HepG2 (cell line): ENCODE measurements around the gene CAMTA1. TPM values are rescaled to one million over a fixed set of nuclear protein-coding genes. Genes with fewer than 3 reads are reported as not detected.

Experiments
- ATAC-seq: fragments of 200-7000 bp; cut with Tn5 transposase; 3 replicates; pipeline ENCODE4 v1.9.1; 2020; ENCODE audit warnings: mild to moderate bottlenecking, moderate library complexity
- BruUV-seq: library from RNA; stranded (reverse); fragments of 400-500 nt; replicated peaks from 2 replicates; lab custom pipeline; 2021; lab: Mats Ljungman, UMichigan
- CTCF ChIA-PET: fragments of 300-600 bp; formaldehyde crosslinking; extraction: SDS; loops from one replicate; lab custom pipeline; 2021; ENCODE audit warnings: low total read pairs, inconsistent platforms, low intra/inter-chr PET ratio; lab: Yijun Ruan, JAX
- POLR2A ChIA-PET: fragments of 350-600 bp; sonication (Branson Sonifier 250); formaldehyde crosslinking; loops from one replicate; lab custom pipeline; 2020; ENCODE audit warnings: antibody characterized with exemption, inconsistent platforms; lab: Yijun Ruan, JAX
- DNase-seq: peaks from one replicate; pipeline ENCODE4 v3.0.0-alpha.2; 2015; ENCODE audit warnings: low spot score
- FAIRE-seq: peaks from 3 replicates; lab custom pipeline; 2011; peaks lifted over from hg19 to GRCh38; lab: Jason Lieb, UNC
- H2AFZ ChIP-seq: one replicate; pipeline ENCODE4 v1.6.1; 2011; ENCODE audit warnings: low read length, inconsistent platforms
- H3K27ac ChIP-seq: fragments of 300-600 bp; 3 replicates; pipeline ENCODE4 v1.8.0; 2011; ENCODE audit warnings: mixed run types, mild to moderate bottlenecking, mixed read lengths, low read length, inconsistent platforms; ENCODE audit not compliant: insufficient read depth; ENCODE audit errors: extremely low read length
- H3K27me3 ChIP-seq, 2 experiments: fragments of 200-600 bp in 1 of 2; 2 replicates in 1 of 2; 3 replicates in 1 of 2; pipeline versions ENCODE4 v1.6.0 to v1.8.0; 2011; ENCODE audit warnings: low read length in 2 of 2, mild to moderate bottlenecking in 2 of 2, moderate library complexity in 2 of 2, inconsistent platforms in 1 of 2; ENCODE audit not compliant: insufficient read depth in 2 of 2, control insufficient read depth in 1 of 2
- H3K36me3 ChIP-seq, 2 experiments: fragments of 200-600 bp in 1 of 2; replicated peaks in 1 of 2; 2 replicates in 1 of 2; 3 replicates in 1 of 2; pipeline versions ENCODE4 v1.5.1 to v1.8.0; 2011; ENCODE audit warnings: low read length in 2 of 2, inconsistent platforms in 1 of 2; ENCODE audit not compliant: insufficient read depth in 2 of 2, control insufficient read depth in 1 of 2
- H3K4me1 ChIP-seq: 2 replicates; pipeline ENCODE4 v1.5.1; 2012; ENCODE audit warnings: low read length, inconsistent platforms; ENCODE audit not compliant: insufficient read depth
- H3K4me2 ChIP-seq: 2 replicates; pipeline ENCODE4 v1.6.0; 2011; ENCODE audit warnings: low read depth, low read length, inconsistent platforms
- H3K4me3 ChIP-seq, 3 experiments: fragments of 200-600 bp in 1 of 3; sonication (generic), shearing (Covaris generic) in 1 of 3; replicated peaks in 1 of 3; 2 replicates each; pipeline ENCODE4 v1.5.1; 2011 to 2016; ENCODE audit warnings: low read length in 3 of 3, inconsistent platforms in 2 of 3, low read depth in 2 of 3, mild to moderate bottlenecking in 2 of 3, control low read depth in 1 of 3, mixed read lengths in 1 of 3; ENCODE audit not compliant: insufficient read depth in 1 of 3
- H3K79me2 ChIP-seq: one replicate; pipeline ENCODE4 v1.6.1; 2011; ENCODE audit warnings: low read length, inconsistent platforms; ENCODE audit not compliant: insufficient read depth
- H3K9ac ChIP-seq: 2 replicates; pipeline ENCODE4 v1.6.0; 2011; ENCODE audit warnings: mild to moderate bottlenecking, low read depth, low read length, inconsistent platforms; ENCODE audit not compliant: insufficient read depth
- H3K9me3 ChIP-seq: 2 replicates; pipeline ENCODE4 v1.5.1; 2012; ENCODE audit warnings: mild to moderate bottlenecking, low read length
- H4K20me1 ChIP-seq: 2 replicates; pipeline ENCODE4 v1.6.0; 2011; ENCODE audit warnings: inconsistent platforms, mild to moderate bottlenecking, low read length, moderate library complexity; ENCODE audit not compliant: insufficient read depth
- ATM ChIP-seq: fragments of 450-650 bp; IDR thresholded peaks from 2 replicates; pipeline ENCODE4 v1.7.1; 2017; ENCODE audit warnings: mild to moderate bottlenecking, borderline replicate concordance
- BCL6 ChIP-seq: IDR thresholded peaks from 2 replicates; pipeline ENCODE4 v1.6.1; 2016; ENCODE audit warnings: missing genetic modification reagents, missing compliant biosample characterization
- DDIT3 ChIP-seq: sonication (generic); formaldehyde crosslinking; IDR thresholded peaks from 2 replicates; pipeline ENCODE4 v1.4.0; 2020; ENCODE audit warnings: mild to moderate bottlenecking, missing genetic modification reagents
- KAT8 ChIP-seq: IDR thresholded peaks from 2 replicates; pipeline ENCODE4 v1.6.1; 2016; ENCODE audit warnings: missing genetic modification reagents, missing compliant biosample characterization
- MXD4 ChIP-seq: IDR thresholded peaks from 2 replicates; pipeline ENCODE4 v1.6.1; 2016; ENCODE audit warnings: mild to moderate bottlenecking, missing biosample characterization, missing genetic modification reagents
- PCBP2 ChIP-seq: fragments of 200-400 bp; formaldehyde crosslinking; optimal IDR thresholded peaks from 2 replicates; pipeline ENCODE3; 2018; ENCODE audit warnings: low read length, low read depth; ENCODE audit not compliant: poor library complexity, severe bottlenecking
- PHF21A ChIP-seq: sonication (generic); formaldehyde crosslinking; IDR thresholded peaks from 2 replicates; pipeline ENCODE4 v1.5.0; 2020; ENCODE audit warnings: mild to moderate bottlenecking, missing genetic modification reagents
- PLRG1 ChIP-seq: fragments of 450-650 bp; conservative IDR thresholded peaks from 2 replicates; pipeline ENCODE4 v1.6.1; 2016
- PRMT3 ChIP-seq: sonication (generic); formaldehyde crosslinking; IDR thresholded peaks from 2 replicates; pipeline ENCODE4 v1.8.1; 2022; ENCODE audit warnings: low read depth, mild to moderate bottlenecking, moderate library complexity, missing genetic modification reagents, borderline replicate concordance
- SUZ12 ChIP-seq: fragments of 150-350 bp; IDR thresholded peaks from 2 replicates; pipeline ENCODE4 v1.6.1; 2014; ENCODE audit warnings: low read depth, low read length
- TEAD3 ChIP-seq: optimal IDR thresholded peaks from 2 replicates; pipeline ENCODE3; 2016; ENCODE audit warnings: borderline replicate concordance
- YEATS4 ChIP-seq: sonication (generic); formaldehyde crosslinking; IDR thresholded peaks from 2 replicates; pipeline ENCODE4 v1.4.0; 2020; ENCODE audit warnings: missing genetic modification reagents, borderline replicate concordance
- ZEB1 ChIP-seq: IDR thresholded peaks from 2 replicates; pipeline ENCODE4 v1.6.1; 2012; ENCODE audit warnings: mild to moderate bottlenecking, low read depth, inconsistent platforms; ENCODE audit not compliant: insufficient replicate concordance
- ZFY ChIP-seq: sonication (generic); formaldehyde crosslinking; IDR thresholded peaks from 2 replicates; pipeline ENCODE4 v1.4.0; 2020; ENCODE audit warnings: missing genetic modification reagents
- ZNF407 ChIP-seq: sonication (generic); formaldehyde crosslinking; IDR thresholded peaks from one replicate; pipeline ENCODE4 v1.5.1; 2020; ENCODE audit warnings: mild to moderate bottlenecking, missing genetic modification reagents; ENCODE audit errors: not compliant biosample characterization
- WGBS: methylation state at CpG from one replicate; pipeline ENCODE4 v1.1.6; 2017; ENCODE audit warnings: low lambda C conversion rate; 5-methylcytosine and 5-hydroxymethylcytosine counted together
- in situ Hi-C: cut with HindIII; loops from 2 replicates; pipeline ENCODE4 v1.10.0; 2017; ENCODE audit warnings: low pct_unique_long_range_greater_than_20kb; ENCODE audit not compliant: extremely low pct_ligation_motif_present
- intact Hi-C: fragments of 100-400 bp; cut with micrococcal nuclease; formaldehyde crosslinking; loops from one replicate; pipeline ENCODE4 v1.10.0; 2022; ENCODE audit not compliant: unreplicated experiment
- polyA plus RNA-seq, 8 experiments: library from polyadenylated mRNA; depleted of rRNA in 3 of 8; stranded (reverse) in 7 of 8; unstranded in 1 of 8; fragments of >200 nt; fragmentation: Illumina TruSeq in 4 of 8; extraction: Trizol in 4 of 8; gene quantifications; 2 replicates each; pipeline versions ENCODE4 v1.2.1 to v1.2.3, GENCODE V29; 2011 to 2016; ENCODE audit warnings: low read depth in 4 of 8, missing spikeins in 1 of 8, mixed read lengths in 1 of 8; ENCODE audit not compliant: insufficient read depth in 1 of 8
- total RNA-seq, 5 experiments: library from RNA; depleted of rRNA; stranded (reverse); fragments of >200 nt; fragmentation: Illumina TruSeq; extraction: Trizol; gene quantifications; 2 replicates each; pipeline ENCODE4 v1.2.3, GENCODE V29; 2016; ENCODE audit warnings: low read depth in 1 of 5

Gene CAMTA1
- total and polyA plus RNA-seq, 2 of the 13 experiments (the other 11 are each of a cell fraction or from before 2014, with no cell fraction given): 25.0 to 36.4 TPM

DNA sequence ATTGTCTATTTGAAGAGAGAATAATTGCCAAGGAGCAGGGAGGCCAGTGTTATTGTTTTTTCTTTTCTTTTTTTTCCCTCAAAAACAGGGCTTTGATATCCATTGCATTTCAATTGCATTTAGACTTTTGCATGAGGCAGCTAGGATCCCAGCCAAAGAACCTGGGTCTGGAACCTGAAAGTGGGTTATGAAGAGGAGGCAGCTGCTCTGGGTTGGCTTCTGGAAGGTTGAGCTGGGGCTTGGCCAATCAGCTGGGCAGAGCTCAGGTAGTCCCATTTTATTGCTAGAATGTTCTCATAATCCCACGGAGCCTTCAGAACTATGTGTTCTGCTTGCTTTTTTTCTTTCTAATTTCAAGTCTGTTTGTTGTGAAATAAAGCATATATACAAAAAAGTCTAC lies 218.9 kb downstream of the CAMTA1 start:
- Histone ChIP-seq H3K27ac (no peak overlapping the region), H3K27me3 (peaks cover 9 to 51% of the 10 kb centered on the region in 2 experiments), H2AFZ (no peak overlapping the region), H3K9ac (no peak overlapping the region), H3K9me3 (no peaks in the 10 kb centered on the region), H3K4me1 (no peaks in the 10 kb centered on the region), H3K79me2 (no peaks in the 10 kb centered on the region), H3K4me3 (no peak overlapping the region), H3K36me3 (no peaks in the 10 kb centered on the region), H4K20me1 (no peaks in the 10 kb centered on the region), H3K4me2 (no peak overlapping the region)
- BruUV-seq: no TSS peak
- ChIA-PET CTCF (no interaction called here), POLR2A (no interaction called here)
- ATAC-seq (no peak), DNase-seq (no peak), FAIRE-seq (no peak)
- in situ Hi-C loops (no loop called here), intact Hi-C loops (no loop called here)
- WGBS: 0% methylated on average over 1 of the region's 1 CpG
- TF ChIP-seq ZFY (CRISPR knock-in tag) (no peak), PCBP2 (no peak), SUZ12 (no peak), PRMT3 (CRISPR knock-in tag) (no peak), ZNF407 (no peak), DDIT3 (CRISPR knock-in tag) (no peak), PLRG1 (no peak), YEATS4 (CRISPR knock-in tag) (no peak), TEAD3 (CRISPR knock-in tag) (no peak), PHF21A (CRISPR knock-in tag) (no peak), KAT8 (CRISPR knock-in tag) (no peak), ATM (no peak), ZEB1 (no peak), MXD4 (CRISPR knock-in tag) (no peak), BCL6 (CRISPR knock-in tag) (no peak)
